Tibial nerve (tissue), 3 donors: ENCODE data around the gene ZBTB37.

Experiments
- POLR2A ChIP-seq, 2 donors: fragments of 450-650 bp; IDR thresholded peaks; one replicate each; pipeline ENCODE4 v1.6.1; 2017; ENCODE audit warnings: antibody characterized with exemption in 2 of 2, mild to moderate bottlenecking in 2 of 2, moderate library complexity in 2 of 2
- TF ChIP-seq, protein P1 (sequence below), 5 experiments: fragments of 200-600 bp in 3 of 5; fragments of 450-650 bp in 2 of 5; sonication (generic) in 3 of 5; IDR thresholded peaks; one replicate each; pipeline ENCODE4 v1.5.1; 2016 to 2019; ENCODE audit warnings: antibody characterized with exemption in 5 of 5, mild to moderate bottlenecking in 3 of 5, moderate library complexity in 2 of 5

DNA sequence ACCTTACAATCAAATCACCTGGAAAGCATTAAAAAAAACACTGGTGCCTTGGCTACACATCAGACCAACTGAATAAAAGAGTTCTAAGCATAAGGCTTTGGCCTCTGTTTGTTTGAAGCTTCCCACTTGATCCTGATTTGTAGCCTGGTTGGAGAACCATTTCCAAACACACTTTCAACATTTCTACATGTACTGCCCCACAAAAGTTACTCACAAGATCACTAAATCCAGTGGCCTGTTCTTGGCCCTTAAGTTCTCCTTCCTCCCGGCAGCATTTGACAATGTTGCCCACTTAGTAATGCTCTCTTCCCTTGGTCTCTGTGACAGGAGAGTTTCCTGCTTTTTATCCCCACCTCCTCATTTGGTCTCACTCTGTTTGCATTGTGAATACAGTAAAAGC, 12.2 kb upstream of the ZBTB37 start:
- TF ChIP-seq, protein P1, sequence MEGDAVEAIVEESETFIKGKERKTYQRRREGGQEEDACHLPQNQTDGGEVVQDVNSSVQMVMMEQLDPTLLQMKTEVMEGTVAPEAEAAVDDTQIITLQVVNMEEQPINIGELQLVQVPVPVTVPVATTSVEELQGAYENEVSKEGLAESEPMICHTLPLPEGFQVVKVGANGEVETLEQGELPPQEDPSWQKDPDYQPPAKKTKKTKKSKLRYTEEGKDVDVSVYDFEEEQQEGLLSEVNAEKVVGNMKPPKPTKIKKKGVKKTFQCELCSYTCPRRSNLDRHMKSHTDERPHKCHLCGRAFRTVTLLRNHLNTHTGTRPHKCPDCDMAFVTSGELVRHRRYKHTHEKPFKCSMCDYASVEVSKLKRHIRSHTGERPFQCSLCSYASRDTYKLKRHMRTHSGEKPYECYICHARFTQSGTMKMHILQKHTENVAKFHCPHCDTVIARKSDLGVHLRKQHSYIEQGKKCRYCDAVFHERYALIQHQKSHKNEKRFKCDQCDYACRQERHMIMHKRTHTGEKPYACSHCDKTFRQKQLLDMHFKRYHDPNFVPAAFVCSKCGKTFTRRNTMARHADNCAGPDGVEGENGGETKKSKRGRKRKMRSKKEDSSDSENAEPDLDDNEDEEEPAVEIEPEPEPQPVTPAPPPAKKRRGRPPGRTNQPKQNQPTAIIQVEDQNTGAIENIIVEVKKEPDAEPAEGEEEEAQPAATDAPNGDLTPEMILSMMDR (IDR thresholded peaks at IDR 0.05), result no peak
- no peak for TF ChIP-seq POLR2A (IDR thresholded peaks at IDR 0.05)
